Chondrocyte (in vitro differentiated cells): ENCODE data around the gene FIBP. TPM values are rescaled to one million over a fixed set of nuclear protein-coding genes. Genes with fewer than 3 reads are reported as not detected.

Experiments
- DNase-seq: peaks from one replicate; pipeline ENCODE4 v3.0.0; 2021; ENCODE audit warnings: mixed read lengths, low spot score
- H3K27ac Mint-ChIP-seq: one replicate; pipeline ENCODE4 v1.8.0; 2021; ENCODE audit warnings: mild to moderate bottlenecking, moderate library complexity, mixed read lengths; ENCODE audit not compliant: unreplicated experiment
- H3K27me3 Mint-ChIP-seq: 2 replicates; pipeline ENCODE4 v1.8.0; 2021; ENCODE audit warnings: low read depth, mixed read lengths
- H3K36me3 Mint-ChIP-seq: 2 replicates; pipeline ENCODE4 v1.8.0; 2021; ENCODE audit warnings: low read depth, mixed read lengths
- H3K4me1 Mint-ChIP-seq: 2 replicates; pipeline ENCODE4 v1.8.0; 2021; ENCODE audit warnings: low read depth, mild to moderate bottlenecking, mixed read lengths
- H3K4me3 Mint-ChIP-seq: one replicate; pipeline ENCODE4 v1.8.0; 2021; ENCODE audit warnings: mild to moderate bottlenecking, moderate library complexity, mixed read lengths; ENCODE audit not compliant: unreplicated experiment
- H3K9me3 Mint-ChIP-seq: 2 replicates; pipeline ENCODE4 v1.8.0; 2021; ENCODE audit warnings: low read depth, mixed read lengths
- total RNA-seq: library from RNA; stranded (reverse); gene quantifications from 3 replicates; pipeline ENCODE4 v1.2.1, GENCODE V29; 2021
- TF ChIP-seq, protein P1 (sequence below): fragments of 200-600 bp; sonication (generic); IDR thresholded peaks from 2 replicates; pipeline ENCODE4 v1.5.0; 2021; ENCODE audit warnings: antibody characterized with exemption, mild to moderate bottlenecking, moderate library complexity

The FIBP gene
- total RNA-seq, 1 donor from 2014 or later = 83.5 TPM

DNA sequence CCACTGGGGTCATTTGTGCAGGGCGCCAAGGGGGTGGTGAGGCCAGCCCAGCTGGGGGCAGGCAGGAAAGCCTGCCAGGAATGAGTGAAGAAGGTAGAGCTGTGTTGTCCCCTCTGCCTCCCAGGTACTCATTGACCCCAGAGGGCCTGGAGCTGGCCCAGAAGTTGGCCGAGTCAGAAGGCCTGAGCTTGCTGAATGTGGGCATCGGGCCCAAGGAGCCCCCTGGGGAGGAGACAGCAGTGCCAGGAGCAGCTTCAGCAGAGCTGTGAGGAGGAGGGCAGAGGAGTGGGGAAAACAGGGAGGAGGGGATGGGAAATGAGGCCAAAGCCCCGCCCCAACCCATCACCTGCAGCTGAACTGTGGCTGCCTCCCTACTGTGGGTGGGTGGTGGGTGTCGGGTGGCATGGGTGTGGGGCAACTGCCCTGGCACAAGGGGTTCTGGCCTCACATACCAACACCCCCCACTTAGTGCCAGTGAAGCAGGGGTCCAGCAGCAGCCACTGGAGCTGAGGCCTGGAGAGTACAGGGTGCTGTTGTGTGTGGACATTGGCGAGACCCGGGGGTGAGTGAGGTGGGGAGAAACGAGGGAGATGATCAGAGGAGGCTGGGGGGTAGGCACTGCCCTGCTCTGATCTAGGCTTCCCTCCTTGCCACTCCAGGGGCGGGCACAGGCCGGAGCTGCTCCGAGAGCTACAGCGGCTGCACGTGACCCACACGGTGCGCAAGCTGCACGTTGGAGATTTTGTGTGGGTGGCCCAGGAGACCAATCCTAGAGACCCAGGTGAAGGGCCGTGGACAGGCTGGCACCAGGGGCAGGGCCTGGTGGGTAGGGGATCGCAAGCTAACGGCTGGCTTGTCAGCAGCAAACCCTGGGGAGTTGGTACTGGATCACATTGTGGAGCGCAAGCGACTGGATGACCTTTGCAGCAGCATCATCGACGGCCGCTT is 25.1 kb downstream of the FIBP start:
- Mint-ChIP-seq H3K27ac (peak overlapping the region; percentile 80), H3K4me3 (no peak overlapping the region), H3K36me3 (peaks cover 20% of the 10 kb centered on the region), H3K9me3 (no peaks in the 10 kb centered on the region), H3K4me1 (peaks cover 53% of the 10 kb centered on the region), H3K27me3 (no peaks in the 10 kb centered on the region)
- peak; percentile 80 for DNase-seq
- TF ChIP-seq, protein P1, sequence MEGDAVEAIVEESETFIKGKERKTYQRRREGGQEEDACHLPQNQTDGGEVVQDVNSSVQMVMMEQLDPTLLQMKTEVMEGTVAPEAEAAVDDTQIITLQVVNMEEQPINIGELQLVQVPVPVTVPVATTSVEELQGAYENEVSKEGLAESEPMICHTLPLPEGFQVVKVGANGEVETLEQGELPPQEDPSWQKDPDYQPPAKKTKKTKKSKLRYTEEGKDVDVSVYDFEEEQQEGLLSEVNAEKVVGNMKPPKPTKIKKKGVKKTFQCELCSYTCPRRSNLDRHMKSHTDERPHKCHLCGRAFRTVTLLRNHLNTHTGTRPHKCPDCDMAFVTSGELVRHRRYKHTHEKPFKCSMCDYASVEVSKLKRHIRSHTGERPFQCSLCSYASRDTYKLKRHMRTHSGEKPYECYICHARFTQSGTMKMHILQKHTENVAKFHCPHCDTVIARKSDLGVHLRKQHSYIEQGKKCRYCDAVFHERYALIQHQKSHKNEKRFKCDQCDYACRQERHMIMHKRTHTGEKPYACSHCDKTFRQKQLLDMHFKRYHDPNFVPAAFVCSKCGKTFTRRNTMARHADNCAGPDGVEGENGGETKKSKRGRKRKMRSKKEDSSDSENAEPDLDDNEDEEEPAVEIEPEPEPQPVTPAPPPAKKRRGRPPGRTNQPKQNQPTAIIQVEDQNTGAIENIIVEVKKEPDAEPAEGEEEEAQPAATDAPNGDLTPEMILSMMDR = no peak

DNA sequence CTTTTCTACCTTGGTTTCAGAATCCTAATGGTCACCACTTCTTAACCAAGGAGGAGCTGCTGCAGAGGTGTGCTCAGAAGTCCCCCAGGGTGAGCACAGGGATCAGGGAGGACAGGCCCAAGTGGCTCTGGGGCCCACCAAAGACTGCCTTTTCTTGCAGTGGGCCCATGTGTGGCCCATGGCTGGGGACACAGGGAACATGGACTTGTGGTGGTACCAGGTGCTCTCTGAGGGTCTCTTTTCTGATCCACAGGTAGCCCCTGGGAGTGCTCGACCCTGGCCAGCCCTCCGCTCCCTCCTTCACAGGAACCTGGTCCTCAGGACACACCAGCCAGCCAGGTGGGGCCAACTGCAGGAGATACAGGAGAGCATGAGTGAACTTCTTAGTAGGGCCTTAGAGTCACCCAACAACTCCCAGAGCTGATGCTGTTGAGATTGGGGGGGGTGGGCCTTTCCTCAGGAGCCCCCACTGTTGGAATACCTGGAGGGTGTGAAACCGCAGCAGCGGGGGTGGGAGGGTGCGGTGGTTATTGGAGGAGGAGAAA is 26.0 kb downstream of the FIBP start:
- TF ChIP-seq, protein P1 = no peak
- no peaks in the 10 kb centered on the region for H3K27me3 Mint-ChIP-seq
- H3K27ac Mint-ChIP-seq = peak overlapping the region; percentile 80
- peaks cover 16% of the 10 kb centered on the region for H3K36me3 Mint-ChIP-seq
- H3K4me3 Mint-ChIP-seq = peak overlapping the region; percentile 82
- H3K9me3 Mint-ChIP-seq = no peaks in the 10 kb centered on the region
- H3K4me1 Mint-ChIP-seq = peaks cover 47% of the 10 kb centered on the region
- DNase-seq = peak; percentile 83

DNA sequence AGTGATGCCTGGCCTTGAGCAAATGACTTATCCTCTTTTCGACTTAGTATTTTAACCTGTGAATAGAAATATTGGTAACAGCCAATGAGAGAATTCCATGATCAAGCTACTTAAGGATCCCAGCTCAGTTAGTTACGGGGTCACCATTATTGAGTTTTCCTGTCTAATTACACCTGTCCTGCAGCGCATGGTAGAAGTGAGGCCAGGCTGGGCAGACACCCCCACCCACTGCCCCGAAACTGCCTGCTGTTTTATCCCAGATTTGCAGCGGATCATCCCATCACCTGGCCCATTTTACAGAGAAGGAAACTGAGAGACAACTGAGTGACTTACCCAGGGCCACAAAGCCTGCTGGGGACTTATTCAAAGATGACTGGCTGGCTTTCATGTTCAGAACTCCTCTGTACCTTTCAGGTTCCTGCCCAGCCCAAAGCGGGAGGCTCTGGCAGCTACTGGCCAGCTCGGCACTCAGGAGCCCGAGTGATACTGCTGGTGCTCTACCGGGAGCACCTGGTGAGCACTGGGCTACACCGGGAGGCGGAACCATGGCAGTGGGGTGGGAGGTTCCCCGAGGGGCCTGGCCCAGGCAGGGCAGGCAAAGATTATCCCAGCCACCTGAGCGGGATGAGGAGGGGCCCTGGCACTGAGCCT is 26.6 kb downstream of the FIBP start:
- peaks cover 18% of the 10 kb centered on the region for H3K36me3 Mint-ChIP-seq
- H3K9me3 Mint-ChIP-seq = no peaks in the 10 kb centered on the region
- peak overlapping the region; percentile 82 for H3K4me3 Mint-ChIP-seq
- peaks cover 50% of the 10 kb centered on the region for H3K4me1 Mint-ChIP-seq
- DNase-seq = peak; percentile 79
- peak overlapping the region; percentile 96 for H3K27ac Mint-ChIP-seq
- no peaks in the 10 kb centered on the region for H3K27me3 Mint-ChIP-seq
- TF ChIP-seq, protein P1 = no peak

DNA sequence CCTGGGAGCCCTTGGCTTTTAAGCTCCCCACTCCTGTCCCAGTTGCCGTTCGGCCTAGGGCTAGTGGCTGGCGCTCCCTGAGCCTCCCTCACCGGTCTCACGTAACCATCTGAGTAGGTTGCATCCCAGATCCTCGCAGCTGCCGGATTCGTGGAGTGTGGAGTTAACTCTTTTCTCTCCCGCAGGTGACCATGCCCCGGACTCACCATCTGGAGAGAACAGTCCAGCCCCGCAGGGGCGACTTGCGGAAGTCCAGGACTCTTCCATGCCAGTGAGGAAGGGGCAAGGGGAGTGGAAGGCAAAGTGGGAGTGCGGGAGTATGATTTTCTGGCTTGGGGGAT is 27.1 kb downstream of the FIBP start:
- Mint-ChIP-seq H3K9me3 (no peaks in the 10 kb centered on the region), H3K27ac (peak overlapping the region; percentile 96), H3K4me3 (peak overlapping the region; percentile 82), H3K27me3 (no peaks in the 10 kb centered on the region), H3K4me1 (peaks cover 55% of the 10 kb centered on the region), H3K36me3 (peaks cover 23% of the 10 kb centered on the region)
- TF ChIP-seq, protein P1 = no peak
- DNase-seq = no peak
